OCI-LY3 (cell line): Measurements from ENCODE around the gene CHRM3.

ENCODE experiments used
- EZH2phosphoT487 ChIP-seq: fragments of 200-600 bp; shearing (Covaris generic); IDR thresholded peaks from 2 replicates; pipeline ENCODE4 v1.6.1; 2018; ENCODE audit warnings: antibody characterized with exemption, mixed run types, low read depth
- TF ChIP-seq, protein P1 (sequence below): fragments of 200-600, 300-600 bp; sonication (generic); IDR thresholded peaks from 2 replicates; pipeline ENCODE4 v1.5.1; 2014; ENCODE audit warnings: antibody characterized with exemption, low read length, low read depth

DNA sequence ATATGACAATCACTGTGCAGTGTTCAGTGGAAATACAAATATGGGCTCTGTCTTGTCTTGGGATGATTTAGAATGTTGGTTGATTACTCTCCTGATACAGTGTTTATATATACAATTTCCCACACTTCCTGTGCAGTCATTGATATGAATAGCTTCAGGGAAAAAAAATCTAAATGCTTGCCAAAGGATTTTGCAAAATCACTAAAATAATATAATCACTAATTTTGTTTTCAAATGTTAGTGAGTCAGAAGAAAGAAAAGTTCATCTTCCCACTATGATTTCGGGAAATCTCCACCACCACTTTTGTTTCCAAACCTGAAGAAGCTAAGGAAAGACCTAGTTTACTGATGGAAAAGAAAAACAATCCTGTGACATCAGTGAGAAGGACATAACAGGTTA lies 32.1 kb upstream of the CHRM3 start:
- TF ChIP-seq, protein P1, sequence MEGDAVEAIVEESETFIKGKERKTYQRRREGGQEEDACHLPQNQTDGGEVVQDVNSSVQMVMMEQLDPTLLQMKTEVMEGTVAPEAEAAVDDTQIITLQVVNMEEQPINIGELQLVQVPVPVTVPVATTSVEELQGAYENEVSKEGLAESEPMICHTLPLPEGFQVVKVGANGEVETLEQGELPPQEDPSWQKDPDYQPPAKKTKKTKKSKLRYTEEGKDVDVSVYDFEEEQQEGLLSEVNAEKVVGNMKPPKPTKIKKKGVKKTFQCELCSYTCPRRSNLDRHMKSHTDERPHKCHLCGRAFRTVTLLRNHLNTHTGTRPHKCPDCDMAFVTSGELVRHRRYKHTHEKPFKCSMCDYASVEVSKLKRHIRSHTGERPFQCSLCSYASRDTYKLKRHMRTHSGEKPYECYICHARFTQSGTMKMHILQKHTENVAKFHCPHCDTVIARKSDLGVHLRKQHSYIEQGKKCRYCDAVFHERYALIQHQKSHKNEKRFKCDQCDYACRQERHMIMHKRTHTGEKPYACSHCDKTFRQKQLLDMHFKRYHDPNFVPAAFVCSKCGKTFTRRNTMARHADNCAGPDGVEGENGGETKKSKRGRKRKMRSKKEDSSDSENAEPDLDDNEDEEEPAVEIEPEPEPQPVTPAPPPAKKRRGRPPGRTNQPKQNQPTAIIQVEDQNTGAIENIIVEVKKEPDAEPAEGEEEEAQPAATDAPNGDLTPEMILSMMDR = no peak
- TF ChIP-seq EZH2phosphoT487 = no peak
